K562 (cell line): ENCODE measurements around the gene CNTN4. TPM values are rescaled to one million over a fixed set of nuclear protein-coding genes. Genes with fewer than 3 reads are reported as not detected.

Experiments used
- ATAC-seq: fragments of 200-7000 bp; cut with Tn5 transposase; 3 replicates; pipeline ENCODE4 v1.9.1; 2020; ENCODE audit warnings: moderate library complexity
- BruUV-seq: library from RNA; stranded (reverse); fragments of 400-500 nt; replicated peaks from 2 replicates; lab custom pipeline; 2021; lab: Mats Ljungman, UMichigan
- CTCF ChIA-PET: fragments of 300-600 bp; formaldehyde crosslinking; extraction: SDS; loops from one replicate; lab custom pipeline; 2021; ENCODE audit warnings: low intra/inter-chr PET ratio; lab: Yijun Ruan, JAX
- POLR2A ChIA-PET: fragments of 300-600, 350-650 bp; sonication (Branson Sonifier 250); formaldehyde crosslinking; extraction: SDS; loops from one replicate; lab custom pipeline; 2021; ENCODE audit warnings: antibody characterized with exemption, inconsistent platforms; lab: Yijun Ruan, JAX
- DNase-seq, 4 experiments: peaks; one replicate each; pipeline versions ENCODE4 v3.0.0 to v3.0.0-alpha.2; 2011 to 2018; ENCODE audit warnings: low spot score in 3 of 4, mixed read lengths in 3 of 4; ENCODE audit errors: extremely low read depth in 1 of 4
- FAIRE-seq: peaks from 2 replicates; lab custom pipeline; 2011; peaks lifted over from hg19 to GRCh38; lab: Jason Lieb, UNC
- H2AFZ ChIP-seq: 2 replicates; pipeline ENCODE4 v1.6.0; 2011; ENCODE audit warnings: low read depth, low read length, control low read depth, inconsistent platforms
- H3K27ac ChIP-seq: fragments of 200-600 bp; 3 replicates; pipeline ENCODE4 v1.8.0; 2011; ENCODE audit warnings: low read depth, mild to moderate bottlenecking, control low read depth, inconsistent platforms, low read length, moderate library complexity, mixed read lengths; ENCODE audit errors: extremely low read depth
- H3K27me3 ChIP-seq, 2 experiments: fragments of 300-600 bp in 1 of 2; 2 replicates in 1 of 2; 3 replicates in 1 of 2; pipeline versions ENCODE4 v1.6.0 to v1.8.0; 2011; ENCODE audit warnings: inconsistent platforms in 2 of 2, low read length in 2 of 2, mild to moderate bottlenecking in 1 of 2, mixed read lengths in 1 of 2, moderate library complexity in 1 of 2; ENCODE audit not compliant: control insufficient read depth in 2 of 2, insufficient read depth in 2 of 2
- H3K36me3 ChIP-seq: fragments of 300-600 bp; 3 replicates; pipeline ENCODE4 v1.8.0; 2011; ENCODE audit warnings: mild to moderate bottlenecking, low read length, inconsistent platforms; ENCODE audit not compliant: control insufficient read depth, insufficient read depth
- H3K4me1 ChIP-seq, 2 experiments: fragments of 200-600 bp in 1 of 2; replicated peaks in 1 of 2; 2 replicates in 1 of 2; 3 replicates in 1 of 2; pipeline versions ENCODE4 v1.5.1 to v1.8.0; 2011; ENCODE audit warnings: inconsistent platforms in 2 of 2, low read length in 2 of 2, mild to moderate bottlenecking in 1 of 2, mixed read lengths in 1 of 2, moderate library complexity in 1 of 2; ENCODE audit not compliant: control insufficient read depth in 2 of 2, insufficient read depth in 2 of 2
- H3K4me2 ChIP-seq: 2 replicates; pipeline ENCODE4 v1.6.1; 2011; ENCODE audit warnings: low read length, control low read depth, inconsistent platforms, mixed read lengths; ENCODE audit not compliant: insufficient read depth
- H3K4me3 ChIP-seq: fragments of 200-600 bp; sonication (generic), shearing (Covaris generic); 2 replicates; pipeline ENCODE4 v1.5.1; 2016; ENCODE audit warnings: control low read depth, inconsistent platforms
- H3K79me2 ChIP-seq: fragments of 200-600 bp; 3 replicates; pipeline ENCODE4 v1.8.0; 2011; ENCODE audit warnings: low read length, inconsistent platforms; ENCODE audit not compliant: control insufficient read depth, insufficient read depth
- H3K9ac ChIP-seq, 2 experiments: 2 replicates each; pipeline versions ENCODE4 v1.6.0 to v1.6.1; 2011; ENCODE audit warnings: low read depth in 2 of 2, low read length in 2 of 2, control low read depth in 1 of 2, inconsistent platforms in 1 of 2, mild to moderate bottlenecking in 1 of 2, mixed read lengths in 1 of 2; ENCODE audit not compliant: insufficient read depth in 1 of 2
- H3K9me1 ChIP-seq: one replicate; pipeline ENCODE4 v1.6.0; 2011; ENCODE audit warnings: inconsistent platforms, mild to moderate bottlenecking, low read length, moderate library complexity; ENCODE audit not compliant: control insufficient read depth, insufficient read depth
- H3K9me3 ChIP-seq: replicated peaks from 2 replicates; pipeline ENCODE4 v1.5.1; 2011; ENCODE audit warnings: low read depth, low read length, inconsistent platforms; ENCODE audit not compliant: control insufficient read depth, insufficient read depth
- H4K20me1 ChIP-seq: replicated peaks from 2 replicates; pipeline ENCODE4 v1.6.1; 2011; ENCODE audit warnings: low read length, inconsistent platforms, mixed read lengths; ENCODE audit not compliant: control insufficient read depth, insufficient read depth
- CBX2 ChIP-seq: fragments of 200-600 bp; sonication (generic); IDR thresholded peaks from one replicate; pipeline ENCODE4 v1.6.1; 2012; ENCODE audit warnings: mild to moderate bottlenecking, low read length, inconsistent platforms; ENCODE audit not compliant: insufficient read depth, poor library complexity, severe bottlenecking
- PPARD ChIP-seq: fragments of 250-450 bp; sonication (Bioruptor Pico); IDR thresholded peaks from 2 replicates; pipeline ENCODE4 v1.8.0; 2022; ENCODE audit warnings: inconsistent platforms, mild to moderate bottlenecking, moderate library complexity
- SMARCB1 ChIP-seq: IDR thresholded peaks from 2 replicates; pipeline ENCODE4 v1.6.1; 2011; ENCODE audit warnings: improper control_type of control experiment, low read depth; ENCODE audit not compliant: insufficient read length
- SREBF1 ChIP-seq: fragments of 150-350 bp; IDR thresholded peaks from 2 replicates; pipeline ENCODE4 v1.6.1; 2014; ENCODE audit warnings: antibody characterized with exemption, low read depth, low read length, borderline replicate concordance
- ZNF146 ChIP-seq: IDR thresholded peaks from one replicate; pipeline ENCODE4 v1.6.1; 2018; ENCODE audit warnings: missing compliant biosample characterization; ENCODE audit not compliant: unreplicated experiment
- ZNF384 ChIP-seq: IDR thresholded peaks from 2 replicates; pipeline ENCODE4 v1.6.1; 2012; ENCODE audit warnings: low read depth, low read length, improper control_type of control experiment
- WGBS: fragments of 100-300 bp; shearing (Covaris generic); methylation state at CpG from one replicate; pipeline ENCODE4 v1.1.6; 2016; ENCODE audit warnings: low coverage, mixed read lengths; ENCODE audit not compliant: insufficient coverage; ENCODE audit errors: missing lambda C conversion rate; 5-methylcytosine and 5-hydroxymethylcytosine counted together
- in situ Hi-C: fragments of 300-500 bp; cut with MboI; formaldehyde crosslinking; loops from 4 replicates; pipeline ENCODE4 v1.15.0; 2018; ENCODE audit warnings: inconsistent platforms, mixed read lengths
- intact Hi-C: fragments of 100-400 bp; cut with micrococcal nuclease; formaldehyde crosslinking; loops from 2 replicates; pipeline ENCODE4 v1.14.2; 2022
- polyA plus RNA-seq, 8 experiments: library from polyadenylated mRNA; depleted of rRNA in 4 of 8; stranded (reverse) in 5 of 8; unstranded in 3 of 8; fragments of >200 nt; fragmentation: Nextera tagmentation in 2 of 8; fragmentation: Illumina TruSeq in 1 of 8; extraction: Ambion mirVana in 2 of 8; extraction: Trizol in 1 of 8; gene quantifications; 2 replicates each; pipeline versions ENCODE4 v1.2.1 to v1.2.3, GENCODE V29; 2011 to 2014; ENCODE audit warnings: inconsistent platforms in 1 of 8, missing spikeins in 1 of 8
- total RNA-seq, 7 experiments: library from RNA; depleted of rRNA in 6 of 7; stranded (reverse); fragments of >200 nt in 6 of 7; fragmentation: Illumina TruSeq in 2 of 7; extraction: Trizol in 2 of 7; gene quantifications; 2 replicates each; pipeline versions ENCODE4 v1.2.1 to v1.2.3, GENCODE V29; 2011 to 2021; ENCODE audit warnings: low replicate concordance in 1 of 7
- TF ChIP-seq, protein P1 (sequence below): sonication (generic); formaldehyde crosslinking; IDR thresholded peaks from 2 replicates; pipeline ENCODE4 v1.8.0; 2022; ENCODE audit warnings: mild to moderate bottlenecking, missing genetic modification reagents, borderline replicate concordance

Gene CNTN4
- total and polyA plus RNA-seq, 9 of the 15 experiments (the other 6 are each of a cell fraction or from before 2014, with no cell fraction given): not detected

DNA sequence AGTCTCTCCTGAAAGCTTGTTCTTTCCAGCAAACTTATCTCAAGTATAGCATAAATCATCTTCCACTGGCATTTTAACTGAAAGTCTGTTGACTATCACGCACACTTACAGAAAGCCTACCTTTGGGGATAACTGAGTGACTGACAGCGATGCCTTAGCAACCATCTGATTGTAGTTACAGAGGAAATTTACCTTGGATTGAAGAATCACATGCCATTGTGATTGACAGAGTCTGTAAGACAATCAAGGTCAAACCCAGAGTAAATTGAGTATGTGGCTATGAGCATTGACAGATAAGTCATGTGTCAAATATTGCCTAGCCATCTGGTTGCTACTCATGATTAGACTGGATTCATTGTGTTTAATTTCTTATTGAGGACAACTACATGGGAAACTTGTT is 82.0 kb downstream of the CNTN4 start (continued):
- TF ChIP-seq CBX2 (no peak), SREBF1 (no peak)
- TF ChIP-seq, all 486 proteins: peak for 0

DNA sequence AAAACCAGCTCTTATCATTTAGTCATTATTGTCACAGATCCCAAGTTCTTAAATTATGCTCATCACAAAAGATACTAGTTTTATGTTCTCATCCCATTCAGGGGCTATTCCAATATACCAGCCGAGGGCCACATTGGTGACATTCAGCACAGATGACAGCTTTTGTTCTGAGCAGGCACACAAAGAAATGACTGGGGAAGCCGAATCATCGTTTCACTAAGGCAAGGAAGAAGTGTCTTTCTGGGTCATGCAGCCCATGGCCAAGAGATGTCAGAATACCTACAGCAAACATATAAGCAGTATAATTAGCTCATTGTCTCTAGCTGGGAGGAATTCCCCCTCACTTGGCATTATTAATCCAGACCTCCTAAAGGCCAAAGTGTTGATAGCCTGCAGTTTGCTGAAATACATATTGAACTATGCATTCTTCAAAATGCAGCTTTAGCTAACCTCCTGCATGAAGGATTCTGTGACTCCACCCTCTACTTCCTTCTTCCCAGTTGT is 100.2 kb downstream of the CNTN4 start:
- BruUV-seq: no TSS peak
- Histone ChIP-seq H3K4me2 (no peak overlapping the region), H3K36me3 (no peaks in the 10 kb centered on the region), H3K79me2 (no peaks in the 10 kb centered on the region), H2AFZ (no peak overlapping the region), H4K20me1 (no peaks in the 10 kb centered on the region), H3K27ac (no peak overlapping the region), H3K9me3 (peaks cover 2% of the 10 kb centered on the region; the same call in 1 of the 2 replicates), H3K27me3 (no peaks in the 10 kb centered on the region), H3K4me3 (no peak overlapping the region), H3K4me1 (no peaks in the 10 kb centered on the region), H3K9ac (no peak overlapping the region), H3K9me1 (no peaks in the 10 kb centered on the region)
- ChIA-PET POLR2A (no interaction called here), CTCF (no interaction called here)
- no peak for ATAC-seq
- no peak for FAIRE-seq
- DNase-seq: no peak
- 2% methylated on average over 3 of the region's 3 CpGs for WGBS
- TF ChIP-seq, protein P1, sequence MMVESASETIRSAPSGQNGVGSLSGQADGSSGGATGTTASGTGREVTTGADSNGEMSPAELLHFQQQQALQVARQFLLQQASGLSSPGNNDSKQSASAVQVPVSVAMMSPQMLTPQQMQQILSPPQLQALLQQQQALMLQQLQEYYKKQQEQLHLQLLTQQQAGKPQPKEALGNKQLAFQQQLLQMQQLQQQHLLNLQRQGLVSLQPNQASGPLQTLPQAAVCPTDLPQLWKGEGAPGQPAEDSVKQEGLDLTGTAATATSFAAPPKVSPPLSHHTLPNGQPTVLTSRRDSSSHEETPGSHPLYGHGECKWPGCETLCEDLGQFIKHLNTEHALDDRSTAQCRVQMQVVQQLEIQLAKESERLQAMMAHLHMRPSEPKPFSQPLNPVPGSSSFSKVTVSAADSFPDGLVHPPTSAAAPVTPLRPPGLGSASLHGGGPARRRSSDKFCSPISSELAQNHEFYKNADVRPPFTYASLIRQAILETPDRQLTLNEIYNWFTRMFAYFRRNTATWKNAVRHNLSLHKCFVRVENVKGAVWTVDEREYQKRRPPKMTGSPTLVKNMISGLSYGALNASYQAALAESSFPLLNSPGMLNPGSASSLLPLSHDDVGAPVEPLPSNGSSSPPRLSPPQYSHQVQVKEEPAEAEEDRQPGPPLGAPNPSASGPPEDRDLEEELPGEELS (CRISPR knock-in tag): no peak
- no peak for TF ChIP-seq SMARCB1
- no peak for TF ChIP-seq ZNF384
- no peak for TF ChIP-seq PPARD (CRISPR knock-in tag)
- no peak for TF ChIP-seq ZNF146 (CRISPR knock-in tag)
- intact Hi-C loops (no loop called here), in situ Hi-C loops (no loop called here)
